Measurements from ENCODE around the gene IMPDH1. TPM values are rescaled to one million over a fixed set of nuclear protein-coding genes. Genes with fewer than 3 reads are reported as not detected.

Gene IMPDH1
- total and polyA plus RNA-seq, 9 of the 15 experiments (the other 6 are each of a cell fraction or from before 2014, with no cell fraction given): 0.80 to 118 (median 64.3) TPM

- TF ChIP-seq ZBTB1 (CRISPR knock-in tag; IDR thresholded peaks at IDR 0.05; ENCODE audit: borderline replicate concordance, low read depth): no peak
- no peak for TF ChIP-seq TRIM25 (IDR thresholded peaks at IDR 0.05; ENCODE audit: borderline replicate concordance)
- TF ChIP-seq LARP7 (IDR thresholded peaks at IDR 0.05): no peak
- no peak for TF ChIP-seq SOX6 (IDR thresholded peaks at IDR 0.05)
- no peak for TF ChIP-seq SETDB1 (IDR thresholded peaks at IDR 0.05; ENCODE audit: low read length)
- no peak for TF ChIP-seq MTA3 (IDR thresholded peaks at IDR 0.05; ENCODE audit: borderline replicate concordance)
- TF ChIP-seq ETV1 (tag; conservative IDR thresholded peaks at IDR 0.05; ENCODE audit: low read depth): no peak
- no peak for TF ChIP-seq PRPF4 (IDR thresholded peaks at IDR 0.05; ENCODE audit: insufficient read depth, low read depth, low read length, poor library complexity, severe bottlenecking)
- TF ChIP-seq NR2C1 (IDR thresholded peaks at IDR 0.05): no peak
- TF ChIP-seq NR2C1 (tag; IDR thresholded peaks at IDR 0.05): no peak
- TF ChIP-seq HNRNPH1 (optimal IDR thresholded peaks at IDR 0.05; ENCODE audit: low read depth, low read length): no peak
- TF ChIP-seq CHD1 (IDR thresholded peaks at IDR 0.05; ENCODE audit: low read length): no peak
- no peak for TF ChIP-seq SRSF3 (IDR thresholded peaks at IDR 0.05; ENCODE audit: insufficient read depth, low read length)
- TF ChIP-seq CC2D1A (IDR thresholded peaks at IDR 0.05): peak; percentile 84
- TF ChIP-seq, protein P1, sequence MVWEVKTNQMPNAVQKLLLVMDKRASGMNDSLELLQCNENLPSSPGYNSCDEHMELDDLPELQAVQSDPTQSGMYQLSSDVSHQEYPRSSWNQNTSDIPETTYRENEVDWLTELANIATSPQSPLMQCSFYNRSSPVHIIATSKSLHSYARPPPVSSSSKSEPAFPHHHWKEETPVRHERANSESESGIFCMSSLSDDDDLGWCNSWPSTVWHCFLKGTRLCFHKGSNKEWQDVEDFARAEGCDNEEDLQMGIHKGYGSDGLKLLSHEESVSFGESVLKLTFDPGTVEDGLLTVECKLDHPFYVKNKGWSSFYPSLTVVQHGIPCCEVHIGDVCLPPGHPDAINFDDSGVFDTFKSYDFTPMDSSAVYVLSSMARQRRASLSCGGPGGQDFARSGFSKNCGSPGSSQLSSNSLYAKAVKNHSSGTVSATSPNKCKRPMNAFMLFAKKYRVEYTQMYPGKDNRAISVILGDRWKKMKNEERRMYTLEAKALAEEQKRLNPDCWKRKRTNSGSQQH (CRISPR knock-in tag; IDR thresholded peaks at IDR 0.05): no peak
- no peak for TF ChIP-seq ESRRB (CRISPR knock-in tag; IDR thresholded peaks at IDR 0.05; ENCODE audit: borderline replicate concordance)
- TF ChIP-seq CAMTA2 (CRISPR knock-in tag; conservative IDR thresholded peaks at IDR 0.05): no peak
- TF ChIP-seq THRB (CRISPR knock-in tag; conservative IDR thresholded peaks at IDR 0.05): no peak
- no peak for TF ChIP-seq RREB1 (CRISPR knock-in tag; IDR thresholded peaks at IDR 0.05)
- TF ChIP-seq CCAR2 (IDR thresholded peaks at IDR 0.05; ENCODE audit: low read depth, low read length): no peak
Observed at GRCh38 chr7:128425850-128426249, 16.1 kb upstream of the IMPDH1 start (continued).
